GM12875 (cell line): ENCODE results near the gene CAPZB.

ENCODE experiments used
- H3K4me3 ChIP-seq: one replicate; pipeline ENCODE4 v1.5.1; 2011; ENCODE audit warnings: low read depth, low read length, control low read depth
- TF ChIP-seq, protein P1 (sequence below): IDR thresholded peaks from 2 replicates; pipeline ENCODE4 v1.5.1; 2011; ENCODE audit warnings: low read depth, mild to moderate bottlenecking, control low read depth, inconsistent platforms, low read length, moderate library complexity, borderline replicate concordance; ENCODE audit not compliant: insufficient read depth

CAPZB gene

DNA sequence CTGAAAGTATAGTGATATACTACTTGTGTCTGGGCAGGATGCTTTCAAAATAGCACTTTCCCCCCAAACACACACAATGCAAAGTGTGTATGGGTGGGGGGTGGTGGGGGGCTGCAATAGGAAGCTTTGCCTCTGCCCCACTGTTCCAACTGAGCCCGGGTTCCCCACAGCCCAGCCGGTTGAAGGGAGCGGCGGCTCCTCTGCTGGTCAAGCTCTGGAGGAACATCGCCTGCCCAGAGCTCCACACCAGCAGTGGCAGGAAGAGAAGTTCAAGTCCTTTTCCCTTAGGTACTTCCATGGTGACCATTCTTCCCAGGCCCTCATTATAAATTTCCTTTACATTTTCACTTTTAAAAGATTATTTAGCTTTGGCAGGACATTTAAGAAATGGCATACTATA is 74.9 kb downstream of the CAPZB start:
- H3K4me3 ChIP-seq, result no peak overlapping the region
- TF ChIP-seq, protein P1, sequence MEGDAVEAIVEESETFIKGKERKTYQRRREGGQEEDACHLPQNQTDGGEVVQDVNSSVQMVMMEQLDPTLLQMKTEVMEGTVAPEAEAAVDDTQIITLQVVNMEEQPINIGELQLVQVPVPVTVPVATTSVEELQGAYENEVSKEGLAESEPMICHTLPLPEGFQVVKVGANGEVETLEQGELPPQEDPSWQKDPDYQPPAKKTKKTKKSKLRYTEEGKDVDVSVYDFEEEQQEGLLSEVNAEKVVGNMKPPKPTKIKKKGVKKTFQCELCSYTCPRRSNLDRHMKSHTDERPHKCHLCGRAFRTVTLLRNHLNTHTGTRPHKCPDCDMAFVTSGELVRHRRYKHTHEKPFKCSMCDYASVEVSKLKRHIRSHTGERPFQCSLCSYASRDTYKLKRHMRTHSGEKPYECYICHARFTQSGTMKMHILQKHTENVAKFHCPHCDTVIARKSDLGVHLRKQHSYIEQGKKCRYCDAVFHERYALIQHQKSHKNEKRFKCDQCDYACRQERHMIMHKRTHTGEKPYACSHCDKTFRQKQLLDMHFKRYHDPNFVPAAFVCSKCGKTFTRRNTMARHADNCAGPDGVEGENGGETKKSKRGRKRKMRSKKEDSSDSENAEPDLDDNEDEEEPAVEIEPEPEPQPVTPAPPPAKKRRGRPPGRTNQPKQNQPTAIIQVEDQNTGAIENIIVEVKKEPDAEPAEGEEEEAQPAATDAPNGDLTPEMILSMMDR, result no peak

DNA sequence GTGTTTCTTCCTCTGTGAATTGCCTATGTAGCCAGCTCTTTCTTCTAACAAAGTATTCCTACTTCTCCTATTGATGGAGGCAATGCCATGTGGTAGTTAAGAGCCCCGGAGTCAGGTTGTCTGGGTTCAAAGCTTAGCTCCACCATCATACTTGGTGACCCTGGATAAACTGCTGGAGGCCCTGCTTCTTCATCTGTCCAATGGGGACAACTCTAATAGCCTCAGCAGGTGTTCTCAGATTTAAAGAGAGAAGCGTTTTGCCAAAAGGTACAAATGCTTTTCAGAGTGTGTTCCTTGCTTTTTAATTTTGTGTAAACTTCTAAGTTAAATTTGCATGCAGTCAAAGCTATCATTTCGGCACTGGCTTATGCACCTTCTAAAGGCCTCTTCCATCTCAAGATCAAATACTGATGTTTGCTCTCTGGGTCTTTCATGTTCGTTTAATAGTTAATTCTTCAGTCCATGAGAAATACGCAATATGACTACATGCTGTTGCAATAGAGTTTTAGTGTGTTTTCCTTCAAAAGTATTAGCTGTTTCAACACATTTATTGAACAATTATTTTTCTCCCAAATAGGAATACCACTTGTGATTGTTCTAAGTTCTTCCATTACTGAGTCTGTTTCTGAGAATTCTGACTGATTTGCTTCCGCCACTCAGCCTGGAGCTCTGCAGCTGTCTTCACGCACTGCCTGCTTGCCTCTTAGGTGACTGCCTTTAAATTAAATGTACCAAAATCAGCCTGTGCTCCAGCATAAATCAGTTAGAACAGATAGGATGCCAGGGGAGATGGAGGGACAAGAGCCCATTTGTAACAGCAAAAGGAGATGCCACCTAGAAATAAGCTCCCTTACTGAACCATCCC is 75.6 kb downstream of the CAPZB start:
- TF ChIP-seq, protein P1, result no peak
- no peak overlapping the region for H3K4me3 ChIP-seq

DNA sequence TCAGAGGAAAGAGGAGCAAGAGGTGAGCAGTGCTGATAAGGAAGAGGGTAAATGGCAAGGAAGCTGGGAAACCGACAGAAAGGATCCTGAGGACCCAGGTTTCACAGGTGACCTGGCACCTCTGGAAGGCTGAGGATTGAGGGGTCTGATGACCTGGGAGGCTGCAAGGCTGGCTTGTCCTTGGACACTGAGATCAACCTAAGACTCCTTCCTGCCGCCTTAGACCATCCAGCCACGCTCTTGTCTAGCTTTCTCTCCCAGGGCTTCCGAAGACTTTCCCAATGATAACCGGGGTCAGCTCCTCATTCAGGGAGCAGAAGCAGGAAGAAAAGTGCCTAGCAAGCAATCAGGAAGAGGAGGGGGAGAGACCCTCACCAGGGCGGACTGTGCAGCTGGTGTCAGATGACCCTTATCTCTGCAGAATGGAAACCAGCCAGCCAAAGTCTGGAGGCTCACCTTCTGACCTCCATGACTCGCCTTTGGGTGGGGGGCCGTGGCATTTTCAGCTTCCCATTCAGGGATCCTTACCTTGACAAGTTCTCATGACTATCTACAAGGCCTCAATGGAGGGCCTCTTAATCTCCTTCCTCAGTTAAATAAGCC is 77.7 kb downstream of the CAPZB start:
- no peak overlapping the region for H3K4me3 ChIP-seq
- TF ChIP-seq, protein P1, result no peak

DNA sequence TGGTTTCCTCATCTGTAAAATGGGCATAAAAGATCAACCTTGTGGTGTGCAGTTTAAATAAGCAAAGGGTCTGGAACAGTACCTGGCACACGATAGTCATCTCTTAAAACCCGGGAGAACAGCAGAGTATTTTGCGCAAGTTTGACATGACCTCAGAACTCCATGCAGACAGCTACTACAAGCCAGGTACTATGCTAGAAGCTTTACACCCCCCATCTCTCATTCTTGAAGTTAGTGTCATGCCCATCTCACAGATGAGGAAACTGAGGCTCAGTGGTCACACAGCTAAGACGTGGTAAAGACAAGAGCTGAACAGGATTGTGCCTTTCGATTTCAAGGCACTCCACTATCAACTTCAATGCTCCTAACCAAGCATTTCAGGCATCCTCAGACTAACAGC is 78.7 kb downstream of the CAPZB start:
- no peak overlapping the region for H3K4me3 ChIP-seq
- TF ChIP-seq, protein P1, result no peak

DNA sequence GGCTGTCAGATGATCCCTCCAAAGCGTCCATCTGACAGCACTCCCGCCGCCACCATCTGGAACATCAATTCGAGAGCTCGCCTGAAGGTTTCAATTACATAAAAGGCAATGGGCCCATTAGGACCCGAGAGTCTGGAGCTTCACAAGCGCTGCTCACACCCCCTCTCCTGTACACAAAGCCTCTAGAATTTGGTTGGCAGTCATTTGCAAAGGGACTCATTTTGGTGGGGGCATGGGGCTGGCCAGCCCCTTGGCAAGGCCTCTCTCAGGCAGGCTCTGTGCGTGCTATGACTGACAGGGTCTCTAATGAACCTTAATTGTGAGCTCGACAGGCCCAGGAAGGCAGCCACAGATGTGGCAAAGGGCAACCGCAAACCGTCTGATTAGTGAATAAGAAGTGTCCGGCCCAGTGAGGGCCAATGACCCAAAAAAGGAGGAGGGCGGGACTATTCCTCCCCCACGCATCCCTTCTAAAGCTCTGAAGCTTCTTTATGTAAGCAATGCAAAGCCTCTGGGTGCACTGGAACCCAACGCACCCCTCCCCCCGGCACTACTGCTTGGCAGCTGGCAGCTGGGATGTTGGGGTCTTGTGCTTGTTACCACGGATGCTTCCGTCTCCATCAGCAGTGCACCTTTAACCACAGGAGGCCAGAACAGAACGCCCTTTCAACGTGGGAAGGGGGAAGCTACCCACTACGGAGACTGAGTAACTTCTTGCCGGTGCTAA is 79.4 kb downstream of the CAPZB start:
- H3K4me3 ChIP-seq, result no peak overlapping the region
- TF ChIP-seq, protein P1, result no peak

DNA sequence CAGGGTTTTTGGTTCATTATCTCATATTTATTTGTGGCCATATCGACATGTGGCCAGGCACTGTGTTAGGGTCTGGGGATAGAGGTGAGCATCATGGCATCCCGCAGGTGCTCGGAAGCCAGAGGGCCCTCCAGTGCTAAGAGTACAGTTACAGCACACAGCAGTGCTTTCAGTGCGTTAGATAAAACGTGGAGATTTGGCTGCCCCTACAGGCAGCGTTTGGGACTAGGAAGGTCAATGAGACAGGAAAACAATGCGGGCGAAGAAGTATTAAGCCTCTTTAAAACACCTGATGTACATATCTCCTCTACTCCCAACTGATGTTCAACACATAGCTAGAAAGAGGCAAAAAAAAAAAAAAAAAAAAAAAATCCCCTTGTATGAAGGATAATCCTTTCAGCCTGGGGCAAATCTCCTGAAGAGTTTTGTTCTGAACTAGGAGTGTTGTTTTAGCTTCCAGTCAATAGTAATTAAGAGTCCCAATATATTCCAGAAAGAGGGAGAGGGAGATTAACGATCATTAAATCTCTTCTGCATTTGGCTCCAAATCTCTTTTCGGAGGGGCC is 80.1 kb downstream of the CAPZB start:
- H3K4me3 ChIP-seq, result no peak overlapping the region
- TF ChIP-seq, protein P1, result no peak
